DMS 273 treated with DMSO at 0.1 percent for 48 hours (cell line): Measurements from ENCODE around the gene TRIM6.
"Not testable (repeated sequence)": the region's sequence is repeated elsewhere in the genome, so short reads cannot be mapped to it uniquely, and the experiment has no call there.

Experiments
- DNase-seq: peaks from one replicate; lab custom pipeline; 2025; lab: John Stamatoyannopoulos, UW

TRIM6 gene

GRCh38 chr11:5604896-5605295, 8.5 kb downstream of the TRIM6 start:
- DNase-seq: no peak

GRCh38 chr11:5605849-5606248, 9.4 kb downstream of the TRIM6 start:
- no peak for DNase-seq

GRCh38 chr11:5608808-5609207, 12.4 kb downstream of the TRIM6 start:
- DNase-seq: no peak

GRCh38 chr11:5610446-5610845, 14.0 kb downstream of the TRIM6 start:
- no peak for DNase-seq

- DNase-seq: no peak
These were observed 15.2 kb downstream of the TRIM6 start for GRCh38 chr11:5611627-5612026.

GRCh38 chr11:5618807-5619206, 22.4 kb downstream of the TRIM6 start:
- no peak for DNase-seq

GRCh38 chr11:5620651-5621521, 24.4 kb downstream of the TRIM6 start:
- DNase-seq: no peak

GRCh38 chr11:5621580-5621979, 25.1 kb downstream of the TRIM6 start:
- DNase-seq: no peak

- no peak for DNase-seq
These were observed 26.4 kb downstream of the TRIM6 start for GRCh38 chr11:5622802-5623201.

- no peak for DNase-seq
These were observed 28.2 kb downstream of the TRIM6 start, which contains the start of gene TRIM34 for GRCh38 chr11:5624489-5625279. Gene TRIM34, plus strand, starts transcription at chr11:5625001. Its CDS starts 7,331 bp downstream, at chr11:5632332.

GRCh38 chr11:5625281-5625680, 28.8 kb downstream of the TRIM6 start:
- no peak for DNase-seq

GRCh38 chr11:5626196-5626595, 29.8 kb downstream of the TRIM6 start:
- DNase-seq: no peak

GRCh38 chr11:5631417-5631816, 35.0 kb downstream of the TRIM6 start:
- no peak for DNase-seq

- no peak for DNase-seq
These were observed 35.7 kb downstream of the TRIM6 start for GRCh38 chr11:5631969-5632635.

GRCh38 chr11:5639953-5640352, 43.5 kb downstream of the TRIM6 start:
- DNase-seq: no peak

GRCh38 chr11:5643585-5643984, 47.1 kb downstream of the TRIM6 start:
- no peak for DNase-seq

- DNase-seq: no peak
These were observed 49.7 kb downstream of the TRIM6 start for GRCh38 chr11:5646139-5646538.

- no peak for DNase-seq
These were observed 59.0 kb downstream of the TRIM6 start for GRCh38 chr11:5655474-5655873.

- not testable (repeated sequence) for DNase-seq
These were observed 60.5 kb downstream of the TRIM6 start for GRCh38 chr11:5656956-5657355.

- DNase-seq: no peak
These were observed 61.9 kb downstream of the TRIM6 start for GRCh38 chr11:5658318-5658717.
